Vagina (tissue), 2 donors: Measurements from ENCODE around the gene PDE12.

Experiments used
- POLR2A ChIP-seq, 2 donors: fragments of 450-650 bp; IDR thresholded peaks; one replicate each; pipeline ENCODE4 v1.6.1; 2017; ENCODE audit warnings: antibody characterized with exemption in 2 of 2, mild to moderate bottlenecking in 2 of 2, moderate library complexity in 2 of 2
- POLR2AphosphoS5 ChIP-seq, 2 donors: sonication (generic); formaldehyde crosslinking; IDR thresholded peaks; one replicate each; pipeline ENCODE4 v1.9.0; 2017; ENCODE audit warnings: antibody characterized with exemption in 2 of 2, mild to moderate bottlenecking in 2 of 2, low read depth in 1 of 2; ENCODE audit not compliant: insufficient read depth in 1 of 2
- TF ChIP-seq, protein P1 (sequence below), 3 experiments: fragments of 450-650 bp in 2 of 3; fragments of 200-600 bp in 1 of 3; sonication (generic) in 1 of 3; IDR thresholded peaks; one replicate each; pipeline ENCODE4 v1.5.1; 2017 to 2019; ENCODE audit warnings: antibody characterized with exemption in 3 of 3, mild to moderate bottlenecking in 2 of 3, moderate library complexity in 2 of 3

DNA sequence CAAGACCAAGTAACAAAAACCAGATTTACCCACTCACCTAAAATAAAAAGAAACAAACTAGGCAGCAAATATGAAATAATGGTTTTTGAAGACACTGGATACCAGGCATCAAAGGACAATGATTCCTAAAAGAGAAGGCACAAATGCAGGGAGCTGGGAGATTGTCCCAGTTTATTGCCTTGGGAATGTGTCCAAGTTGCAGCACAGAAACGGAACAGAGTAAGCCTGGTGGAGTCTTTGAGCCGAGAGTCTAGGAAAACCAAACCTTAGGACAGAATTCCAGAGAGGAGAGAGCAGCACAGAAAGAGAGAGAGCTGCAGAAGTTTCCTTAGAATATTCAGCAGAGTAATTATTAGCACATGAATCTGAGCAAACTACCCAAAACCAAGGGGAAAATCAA lies 48.9 kb downstream of the PDE12 start:
- TF ChIP-seq POLR2A (IDR thresholded peaks at IDR 0.05) (no peak), POLR2AphosphoS5 (IDR thresholded peaks at IDR 0.05; ENCODE audit: insufficient read depth in 1 of 2, low read depth in 1 of 2) (no peak)
- TF ChIP-seq, protein P1, sequence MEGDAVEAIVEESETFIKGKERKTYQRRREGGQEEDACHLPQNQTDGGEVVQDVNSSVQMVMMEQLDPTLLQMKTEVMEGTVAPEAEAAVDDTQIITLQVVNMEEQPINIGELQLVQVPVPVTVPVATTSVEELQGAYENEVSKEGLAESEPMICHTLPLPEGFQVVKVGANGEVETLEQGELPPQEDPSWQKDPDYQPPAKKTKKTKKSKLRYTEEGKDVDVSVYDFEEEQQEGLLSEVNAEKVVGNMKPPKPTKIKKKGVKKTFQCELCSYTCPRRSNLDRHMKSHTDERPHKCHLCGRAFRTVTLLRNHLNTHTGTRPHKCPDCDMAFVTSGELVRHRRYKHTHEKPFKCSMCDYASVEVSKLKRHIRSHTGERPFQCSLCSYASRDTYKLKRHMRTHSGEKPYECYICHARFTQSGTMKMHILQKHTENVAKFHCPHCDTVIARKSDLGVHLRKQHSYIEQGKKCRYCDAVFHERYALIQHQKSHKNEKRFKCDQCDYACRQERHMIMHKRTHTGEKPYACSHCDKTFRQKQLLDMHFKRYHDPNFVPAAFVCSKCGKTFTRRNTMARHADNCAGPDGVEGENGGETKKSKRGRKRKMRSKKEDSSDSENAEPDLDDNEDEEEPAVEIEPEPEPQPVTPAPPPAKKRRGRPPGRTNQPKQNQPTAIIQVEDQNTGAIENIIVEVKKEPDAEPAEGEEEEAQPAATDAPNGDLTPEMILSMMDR (IDR thresholded peaks at IDR 0.05) = no peak
